ENCODE results near the gene C10orf90. TPM values are rescaled to one million over a fixed set of nuclear protein-coding genes. Genes with fewer than 3 reads are reported as not detected.

The C10orf90 gene
- total RNA-seq, 1 donor from 2014 or later: 0.72 TPM

- DNase-seq (ENCODE audit: low read depth): peak; percentile 78
These were observed 166.3 kb downstream of the C10orf90 start for GRCh38 chr10:126504063-126504760.

GRCh38 chr10:126503392-126504062 is 167.0 kb downstream of the C10orf90 start:
- no peak for DNase-seq (ENCODE audit: low read depth)

DNA sequence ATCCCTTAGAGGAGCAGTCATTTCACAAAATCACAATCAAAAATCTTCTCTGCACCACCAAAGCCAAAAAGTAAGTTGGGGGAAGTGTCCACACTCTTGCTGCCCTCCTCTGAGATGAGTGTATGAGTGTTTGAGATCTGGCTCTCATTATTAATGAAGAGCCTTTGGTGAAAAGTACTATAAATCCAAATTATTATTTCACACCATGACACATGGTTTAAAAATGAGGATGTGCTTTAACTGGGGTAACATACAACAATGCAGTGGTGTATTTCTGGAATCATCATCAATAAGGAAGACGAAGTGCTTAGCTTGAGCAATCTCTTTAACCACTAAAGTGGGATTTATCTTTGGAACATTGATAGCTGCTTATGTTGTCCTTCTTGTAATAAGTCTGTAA is 168.1 kb downstream of the C10orf90 start:
- no peak for DNase-seq (ENCODE audit: low read depth)

DNA sequence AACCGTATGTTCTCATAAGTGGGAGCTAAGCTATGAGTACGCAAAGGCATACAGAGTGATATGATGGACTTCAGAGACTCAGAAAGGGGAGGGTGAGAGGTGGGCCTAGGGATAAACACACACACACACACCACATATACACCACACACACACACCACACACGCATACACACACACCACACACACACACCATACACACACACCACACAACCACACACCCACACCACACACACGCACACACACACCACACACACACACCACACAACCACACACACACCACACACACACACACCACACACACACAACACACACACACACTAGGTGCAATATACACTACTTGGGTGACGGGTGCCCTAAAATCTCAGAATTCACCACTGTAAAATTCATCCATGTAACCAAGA is 168.7 kb downstream of the C10orf90 start:
- no peak for DNase-seq (ENCODE audit: low read depth)

- DNase-seq (ENCODE audit: low read depth): peak; percentile 75
These were observed 169.6 kb downstream of the C10orf90 start for GRCh38 chr10:126500866-126501265.

DNA sequence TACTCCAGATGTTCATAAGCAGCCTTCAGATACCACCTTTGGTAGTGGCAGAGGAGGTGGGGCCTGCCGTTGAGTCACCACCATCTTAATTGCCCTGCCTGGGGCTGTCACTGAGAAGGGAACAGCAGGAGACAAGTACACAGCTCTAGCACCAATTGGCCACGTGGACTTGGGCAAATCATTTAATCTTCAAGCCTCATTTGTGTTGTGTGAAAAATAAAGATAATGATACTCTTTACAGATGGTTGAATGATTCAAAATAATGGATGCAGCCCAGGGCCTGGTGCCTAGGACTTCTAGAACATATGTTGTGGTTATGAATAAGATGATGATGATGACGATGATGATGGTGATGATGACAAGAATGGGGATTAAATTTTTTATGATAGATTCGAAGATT is 170.3 kb downstream of the C10orf90 start:
- no peak for DNase-seq (ENCODE audit: low read depth)

DNA sequence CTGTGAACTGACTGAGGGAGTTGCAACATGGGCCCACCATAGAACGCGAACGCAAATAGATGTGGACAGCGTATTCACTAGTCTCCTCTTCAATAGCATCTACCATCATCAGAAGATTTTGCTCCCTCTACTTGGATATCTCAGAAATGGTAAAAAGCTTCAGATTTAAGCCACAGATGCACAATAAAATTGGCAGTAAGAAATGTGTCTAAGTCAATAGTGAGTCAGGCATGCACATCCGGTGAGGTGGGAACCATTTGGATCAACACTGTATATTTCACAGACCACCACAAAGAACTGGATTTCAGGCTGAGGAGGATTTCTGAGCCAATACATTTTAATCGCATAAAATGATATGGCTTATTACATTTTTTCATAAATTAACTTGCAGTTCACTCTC is 170.7 kb downstream of the C10orf90 start:
- DNase-seq (ENCODE audit: low read depth): no peak

DNA sequence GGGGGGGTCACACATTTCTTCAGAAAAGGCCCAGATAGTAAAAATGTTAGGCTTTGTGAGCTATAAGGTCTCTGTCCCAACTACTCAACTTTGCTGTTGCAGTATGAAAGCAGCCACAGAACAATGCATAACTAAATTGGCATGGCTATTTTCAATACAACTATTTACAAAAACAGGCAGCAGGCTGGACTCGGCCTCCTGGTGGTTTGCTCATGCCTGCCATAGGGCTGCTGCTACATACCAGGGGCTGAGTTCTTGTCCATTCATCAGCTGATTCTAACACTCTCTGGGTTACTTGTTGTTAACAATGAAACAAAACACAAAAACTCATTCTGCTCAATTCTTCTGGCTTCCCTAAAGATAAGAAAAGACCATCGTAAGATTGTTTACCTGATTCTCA is 172.8 kb downstream of the C10orf90 start:
- no peak for DNase-seq (ENCODE audit: low read depth)

- DNase-seq (ENCODE audit: low read depth): no peak
These were observed 173.5 kb downstream of the C10orf90 start for GRCh38 chr10:126496771-126497545.

GRCh38 chr10:126491476-126491875 is 179.0 kb downstream of the C10orf90 start:
- DNase-seq (ENCODE audit: low read depth): no peak

GRCh38 chr10:126481181-126481580 is 189.3 kb downstream of the C10orf90 start:
- DNase-seq (ENCODE audit: low read depth): no peak

GRCh38 chr10:126480648-126481047 is 189.8 kb downstream of the C10orf90 start:
- DNase-seq (ENCODE audit: low read depth): no peak

DNA sequence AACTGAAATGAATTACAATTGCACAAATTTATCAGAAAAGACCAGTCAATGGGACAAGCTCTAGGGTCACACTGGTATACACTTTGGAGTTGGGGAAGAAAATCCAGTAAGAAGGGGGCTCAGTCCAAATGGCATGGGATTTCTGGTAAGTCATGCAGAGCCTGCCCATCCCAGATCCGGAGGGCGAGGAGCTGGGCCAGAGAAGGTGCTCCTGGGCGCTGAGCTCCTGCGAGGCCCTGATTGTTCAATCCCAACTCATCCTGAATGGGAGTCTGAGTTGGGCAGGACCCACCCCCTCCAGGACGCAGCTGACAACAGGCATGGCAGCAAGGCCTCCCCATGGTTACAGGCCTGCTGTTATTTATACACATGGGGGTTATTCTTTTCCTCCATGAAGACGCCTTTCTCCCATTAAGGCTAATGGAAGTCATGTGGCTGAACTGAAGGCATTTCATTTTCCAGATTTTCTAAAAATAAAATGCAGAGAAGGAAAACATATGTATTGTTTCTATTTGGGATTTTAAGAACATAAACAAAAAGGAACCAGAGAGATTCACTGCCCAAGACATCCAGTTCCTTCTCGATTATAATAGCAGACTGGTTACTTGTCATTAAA is 191.1 kb downstream of the C10orf90 start:
- DNase-seq (ENCODE audit: low read depth): no peak

DNA sequence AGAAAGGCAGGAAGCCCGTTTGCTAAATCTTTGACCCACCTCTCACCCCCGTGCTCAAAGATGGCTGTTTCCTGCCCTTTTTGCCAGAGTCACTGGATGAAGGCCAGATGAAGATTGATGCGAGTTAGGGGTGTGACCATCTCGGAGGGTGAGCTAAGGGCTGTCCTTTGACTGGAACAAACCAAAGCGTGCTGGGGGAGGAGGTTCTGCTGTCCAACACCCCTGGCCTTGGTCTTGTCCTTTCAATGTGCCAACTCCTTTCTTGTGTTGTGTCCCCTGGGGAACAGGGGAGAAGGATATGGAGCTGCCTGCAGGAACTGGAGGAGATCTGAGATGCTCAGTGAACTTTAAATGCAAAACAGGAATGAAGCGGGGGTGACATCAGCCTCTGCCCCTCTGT is 191.9 kb downstream of the C10orf90 start:
- no peak for DNase-seq (ENCODE audit: low read depth)

- peak; percentile 86 for DNase-seq (ENCODE audit: low read depth)
These were observed 194.2 kb downstream of the C10orf90 start for GRCh38 chr10:126476246-126476645.

DNA sequence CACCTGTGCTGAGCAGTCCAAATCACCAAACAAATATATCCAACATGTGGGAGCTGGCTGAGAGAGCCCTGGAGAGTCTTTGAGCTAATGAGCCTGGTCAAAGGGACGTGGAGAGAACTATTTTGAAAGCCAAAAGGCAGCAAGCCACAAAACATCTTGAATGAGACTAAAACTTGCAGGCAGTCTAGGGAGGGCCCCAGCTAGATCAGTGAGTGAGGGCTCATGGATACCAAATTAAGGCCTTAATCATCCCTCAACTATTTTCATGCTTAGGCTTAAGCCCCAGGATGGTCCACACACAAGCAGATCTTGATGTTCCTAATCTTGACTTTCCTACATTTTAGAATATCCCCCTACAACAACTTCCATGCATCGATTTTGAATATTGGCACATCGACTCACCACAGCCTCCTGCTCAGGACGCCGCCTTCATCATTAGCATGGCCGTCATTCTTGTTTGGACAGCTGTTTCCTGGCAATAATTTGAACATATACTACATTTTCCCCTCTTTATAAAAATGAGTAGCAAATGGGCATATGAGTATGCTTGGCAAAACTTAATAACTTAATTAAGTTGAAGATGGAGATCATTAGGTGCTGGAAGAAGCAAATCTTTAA is 195.3 kb downstream of the C10orf90 start:
- DNase-seq (ENCODE audit: low read depth): peak; percentile 26

GRCh38 chr10:126474031-126474430 is 196.5 kb downstream of the C10orf90 start:
- no peak for DNase-seq (ENCODE audit: low read depth)

DNA sequence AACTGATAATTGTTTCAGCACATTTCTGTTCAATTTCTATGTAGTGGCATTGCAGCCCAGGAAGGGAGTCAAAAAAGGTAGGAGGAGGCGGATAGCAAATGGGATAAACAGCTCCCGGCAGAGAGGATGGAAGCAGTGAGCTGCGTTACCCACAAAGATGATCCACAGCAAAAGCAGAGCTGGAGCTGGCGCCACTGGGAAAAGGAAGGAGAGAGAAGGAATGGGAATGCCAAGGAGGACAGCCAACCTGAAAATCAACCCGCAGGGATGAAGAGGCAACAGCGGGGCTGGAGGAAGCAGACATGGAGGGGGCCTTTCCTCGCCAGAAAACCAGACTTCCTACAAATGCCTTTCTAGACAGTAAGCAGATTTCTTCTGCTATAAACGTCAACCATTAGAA is 199.5 kb downstream of the C10orf90 start:
- DNase-seq (ENCODE audit: low read depth): no peak

GRCh38 chr10:126469692-126470091 is 200.8 kb downstream of the C10orf90 start:
- DNase-seq (ENCODE audit: low read depth): no peak

- DNase-seq (ENCODE audit: low read depth): no peak
These were observed 201.4 kb downstream of the C10orf90 start for GRCh38 chr10:126468876-126469643.

- peak; percentile 17 for DNase-seq (ENCODE audit: low read depth)
These were observed 202.0 kb downstream of the C10orf90 start for GRCh38 chr10:126468467-126468866.

Measured in myocyte (in vitro differentiated cells).